ENCODE measurements around the gene RUBCN.

The RUBCN gene

GRCh38 chr3:197709135-197709534, 27.6 kb downstream of the RUBCN start:
- Histone ChIP-seq H3K9ac (ENCODE audit: low read depth, low read length) (no peak overlapping the region), H3K9me3 (ENCODE audit: control insufficient read depth, insufficient read depth, low read length) (no peaks in the 10 kb centered on the region), H3K4me3 (ENCODE audit: low read depth, low read length) (no peak overlapping the region), H3K4me1 (ENCODE audit: control insufficient read depth, insufficient read depth, low read length) (no peaks in the 10 kb centered on the region), H3K27me3 (ENCODE audit: control insufficient read depth, insufficient read depth, low read length) (no peaks in the 10 kb centered on the region), H3K36me3 (ENCODE audit: control insufficient read depth, insufficient read depth, low read length) (no peaks in the 10 kb centered on the region)

GRCh38 chr3:197706658-197707057, 30.0 kb downstream of the RUBCN start:
- Histone ChIP-seq H3K27me3 (ENCODE audit: control insufficient read depth, insufficient read depth, low read length) (no peaks in the 10 kb centered on the region), H3K9me3 (ENCODE audit: control insufficient read depth, insufficient read depth, low read length) (no peaks in the 10 kb centered on the region), H3K4me3 (ENCODE audit: low read depth, low read length) (no peak overlapping the region), H3K36me3 (ENCODE audit: control insufficient read depth, insufficient read depth, low read length) (no peaks in the 10 kb centered on the region), H3K9ac (ENCODE audit: low read depth, low read length) (no peak overlapping the region), H3K4me1 (ENCODE audit: control insufficient read depth, insufficient read depth, low read length) (no peaks in the 10 kb centered on the region)

GRCh38 chr3:197701841-197702240, 34.9 kb downstream of the RUBCN start:
- H3K9me3 ChIP-seq (ENCODE audit: control insufficient read depth, insufficient read depth, low read length): no peaks in the 10 kb centered on the region
- no peak overlapping the region for H3K9ac ChIP-seq (ENCODE audit: low read depth, low read length)
- no peaks in the 10 kb centered on the region for H3K4me1 ChIP-seq (ENCODE audit: control insufficient read depth, insufficient read depth, low read length)
- no peak overlapping the region for H3K4me3 ChIP-seq (ENCODE audit: low read depth, low read length)
- H3K27me3 ChIP-seq (ENCODE audit: control insufficient read depth, insufficient read depth, low read length): no peaks in the 10 kb centered on the region
- H3K36me3 ChIP-seq (ENCODE audit: control insufficient read depth, insufficient read depth, low read length): no peaks in the 10 kb centered on the region

GRCh38 chr3:197700095-197700494, 36.6 kb downstream of the RUBCN start:
- Histone ChIP-seq H3K27me3 (ENCODE audit: control insufficient read depth, insufficient read depth, low read length) (no peaks in the 10 kb centered on the region), H3K4me3 (ENCODE audit: low read depth, low read length) (no peak overlapping the region), H3K9me3 (ENCODE audit: control insufficient read depth, insufficient read depth, low read length) (no peaks in the 10 kb centered on the region), H3K9ac (ENCODE audit: low read depth, low read length) (no peak overlapping the region), H3K36me3 (ENCODE audit: control insufficient read depth, insufficient read depth, low read length) (peaks cover 5% of the 10 kb centered on the region), H3K4me1 (ENCODE audit: control insufficient read depth, insufficient read depth, low read length) (no peaks in the 10 kb centered on the region)

- Histone ChIP-seq H3K9ac (ENCODE audit: low read depth, low read length) (no peak overlapping the region), H3K4me1 (ENCODE audit: control insufficient read depth, insufficient read depth, low read length) (no peaks in the 10 kb centered on the region), H3K4me3 (ENCODE audit: low read depth, low read length) (no peak overlapping the region), H3K9me3 (ENCODE audit: control insufficient read depth, insufficient read depth, low read length) (no peaks in the 10 kb centered on the region), H3K36me3 (ENCODE audit: control insufficient read depth, insufficient read depth, low read length) (peaks cover 5% of the 10 kb centered on the region), H3K27me3 (ENCODE audit: control insufficient read depth, insufficient read depth, low read length) (no peaks in the 10 kb centered on the region)
Measured at GRCh38 chr3:197697355-197697754, 39.3 kb downstream of the RUBCN start.

- H3K9ac ChIP-seq (ENCODE audit: low read depth, low read length): no peak overlapping the region
- H3K36me3 ChIP-seq (ENCODE audit: control insufficient read depth, insufficient read depth, low read length): peaks cover 5% of the 10 kb centered on the region
- H3K4me1 ChIP-seq (ENCODE audit: control insufficient read depth, insufficient read depth, low read length): no peaks in the 10 kb centered on the region
- H3K4me3 ChIP-seq (ENCODE audit: low read depth, low read length): no peak overlapping the region
- H3K9me3 ChIP-seq (ENCODE audit: control insufficient read depth, insufficient read depth, low read length): no peaks in the 10 kb centered on the region
- H3K27me3 ChIP-seq (ENCODE audit: control insufficient read depth, insufficient read depth, low read length): no peaks in the 10 kb centered on the region
Measured at GRCh38 chr3:197694251-197694650, 42.5 kb downstream of the RUBCN start.

GRCh38 chr3:197692641-197693040, 44.1 kb downstream of the RUBCN start:
- H3K4me3 ChIP-seq (ENCODE audit: low read depth, low read length): no peak overlapping the region
- no peaks in the 10 kb centered on the region for H3K4me1 ChIP-seq (ENCODE audit: control insufficient read depth, insufficient read depth, low read length)
- H3K36me3 ChIP-seq (ENCODE audit: control insufficient read depth, insufficient read depth, low read length): peaks cover 5% of the 10 kb centered on the region
- H3K9ac ChIP-seq (ENCODE audit: low read depth, low read length): no peak overlapping the region
- no peaks in the 10 kb centered on the region for H3K27me3 ChIP-seq (ENCODE audit: control insufficient read depth, insufficient read depth, low read length)
- no peaks in the 10 kb centered on the region for H3K9me3 ChIP-seq (ENCODE audit: control insufficient read depth, insufficient read depth, low read length)

GRCh38 chr3:197690754-197691153, 46.0 kb downstream of the RUBCN start:
- no peak overlapping the region for H3K4me3 ChIP-seq (ENCODE audit: low read depth, low read length)
- H3K9ac ChIP-seq (ENCODE audit: low read depth, low read length): no peak overlapping the region
- H3K36me3 ChIP-seq (ENCODE audit: control insufficient read depth, insufficient read depth, low read length): peaks cover 4% of the 10 kb centered on the region
- no peaks in the 10 kb centered on the region for H3K9me3 ChIP-seq (ENCODE audit: control insufficient read depth, insufficient read depth, low read length)
- no peaks in the 10 kb centered on the region for H3K4me1 ChIP-seq (ENCODE audit: control insufficient read depth, insufficient read depth, low read length)
- no peaks in the 10 kb centered on the region for H3K27me3 ChIP-seq (ENCODE audit: control insufficient read depth, insufficient read depth, low read length)

GRCh38 chr3:197687570-197687969, 49.1 kb downstream of the RUBCN start:
- H3K36me3 ChIP-seq (ENCODE audit: control insufficient read depth, insufficient read depth, low read length): no peaks in the 10 kb centered on the region
- H3K4me3 ChIP-seq (ENCODE audit: low read depth, low read length): no peak overlapping the region
- H3K27me3 ChIP-seq (ENCODE audit: control insufficient read depth, insufficient read depth, low read length): no peaks in the 10 kb centered on the region
- H3K9me3 ChIP-seq (ENCODE audit: control insufficient read depth, insufficient read depth, low read length): no peaks in the 10 kb centered on the region
- no peak overlapping the region for H3K9ac ChIP-seq (ENCODE audit: low read depth, low read length)
- H3K4me1 ChIP-seq (ENCODE audit: control insufficient read depth, insufficient read depth, low read length): no peaks in the 10 kb centered on the region

- Histone ChIP-seq H3K4me1 (ENCODE audit: control insufficient read depth, insufficient read depth, low read length) (no peaks in the 10 kb centered on the region), H3K9me3 (ENCODE audit: control insufficient read depth, insufficient read depth, low read length) (no peaks in the 10 kb centered on the region), H3K9ac (ENCODE audit: low read depth, low read length) (no peak overlapping the region), H3K4me3 (ENCODE audit: low read depth, low read length) (no peak overlapping the region), H3K36me3 (ENCODE audit: control insufficient read depth, insufficient read depth, low read length) (peaks cover 2% of the 10 kb centered on the region), H3K27me3 (ENCODE audit: control insufficient read depth, insufficient read depth, low read length) (no peaks in the 10 kb centered on the region)
Measured at GRCh38 chr3:197686899-197687298, 49.8 kb downstream of the RUBCN start.

GRCh38 chr3:197685546-197685945, 51.2 kb downstream of the RUBCN start:
- H3K4me3 ChIP-seq (ENCODE audit: low read depth, low read length): no peak overlapping the region
- peaks cover 2% of the 10 kb centered on the region for H3K36me3 ChIP-seq (ENCODE audit: control insufficient read depth, insufficient read depth, low read length)

GRCh38 chr3:197683191-197683590, 53.5 kb downstream of the RUBCN start:
- Histone ChIP-seq H3K4me1 (ENCODE audit: control insufficient read depth, insufficient read depth, low read length) (no peaks in the 10 kb centered on the region), H3K4me3 (ENCODE audit: low read depth, low read length) (no peak overlapping the region), H3K9ac (ENCODE audit: low read depth, low read length) (no peak overlapping the region), H3K27me3 (ENCODE audit: control insufficient read depth, insufficient read depth, low read length) (no peaks in the 10 kb centered on the region), H3K36me3 (ENCODE audit: control insufficient read depth, insufficient read depth, low read length) (peaks cover 2% of the 10 kb centered on the region), H3K9me3 (ENCODE audit: control insufficient read depth, insufficient read depth, low read length) (no peaks in the 10 kb centered on the region)

More at GRCh38 chr3:197685546-197685945, 51.2 kb downstream of the RUBCN start:
- Histone ChIP-seq H3K27me3 (ENCODE audit: control insufficient read depth, insufficient read depth, low read length) (no peaks in the 10 kb centered on the region), H3K4me1 (ENCODE audit: control insufficient read depth, insufficient read depth, low read length) (no peaks in the 10 kb centered on the region), H3K9ac (ENCODE audit: low read depth, low read length) (no peak overlapping the region), H3K9me3 (ENCODE audit: control insufficient read depth, insufficient read depth, low read length) (no peaks in the 10 kb centered on the region)

GRCh38 chr3:197682713-197683112, 54.0 kb downstream of the RUBCN start:
- Histone ChIP-seq H3K4me3 (ENCODE audit: low read depth, low read length) (no peak overlapping the region), H3K36me3 (ENCODE audit: control insufficient read depth, insufficient read depth, low read length) (peaks cover 2% of the 10 kb centered on the region)

More at GRCh38 chr3:197682713-197683112, 54.0 kb downstream of the RUBCN start:
- Histone ChIP-seq H3K9me3 (ENCODE audit: control insufficient read depth, insufficient read depth, low read length) (no peaks in the 10 kb centered on the region), H3K4me1 (ENCODE audit: control insufficient read depth, insufficient read depth, low read length) (no peaks in the 10 kb centered on the region), H3K9ac (ENCODE audit: low read depth, low read length) (no peak overlapping the region), H3K27me3 (ENCODE audit: control insufficient read depth, insufficient read depth, low read length) (no peaks in the 10 kb centered on the region)
